GM18909 (cell line): ENCODE measurements around the gene NDUFB3.
A peak's percentile ranks its signal among the peaks of the same experiment; 100 is the strongest.
"Not testable (repeated sequence)": the region's sequence is repeated elsewhere in the genome, so short reads cannot be mapped to it uniquely, and the experiment has no call there.

Experiments used
- ATAC-seq: cut with Tn5 transposase; IDR thresholded peaks from one replicate; pipeline ENCODE4 v1.9.1; 2021; ENCODE audit warnings: mild to moderate bottlenecking; ENCODE audit not compliant: unreplicated experiment, poor library complexity

Gene NDUFB3

GRCh38 chr2:201084863-201085262 lies 13.1 kb downstream of the NDUFB3 start:
- no peak for ATAC-seq

- ATAC-seq = no peak
These were observed 18.8 kb downstream of the NDUFB3 start for GRCh38 chr2:201090574-201090973.

- no peak for ATAC-seq
These were observed 21.8 kb downstream of the NDUFB3 start for GRCh38 chr2:201093573-201093972.

- ATAC-seq = no peak
These were observed 28.7 kb downstream of the NDUFB3 start for GRCh38 chr2:201100497-201100896.

GRCh38 chr2:201105759-201106158 lies 34.0 kb downstream of the NDUFB3 start:
- no peak for ATAC-seq

- no peak for ATAC-seq
These were observed 35.8 kb downstream of the NDUFB3 start for GRCh38 chr2:201107624-201108023.

- ATAC-seq = no peak
These were observed 36.5 kb downstream of the NDUFB3 start for GRCh38 chr2:201108341-201108740.

GRCh38 chr2:201109186-201109585 lies 37.4 kb downstream of the NDUFB3 start:
- no peak for ATAC-seq

GRCh38 chr2:201110615-201111014 lies 38.8 kb downstream of the NDUFB3 start:
- ATAC-seq = no peak

GRCh38 chr2:201111096-201111495 lies 39.3 kb downstream of the NDUFB3 start:
- ATAC-seq = no peak

GRCh38 chr2:201114350-201114749 lies 42.5 kb downstream of the NDUFB3 start:
- no peak for ATAC-seq

GRCh38 chr2:201114846-201115245 lies 43.0 kb downstream of the NDUFB3 start:
- ATAC-seq = no peak

- peak; percentile 41 for ATAC-seq
These were observed 44.5 kb downstream of the NDUFB3 start, which contains the start of gene CFLAR for GRCh38 chr2:201116115-201116958. TSS of gene CFLAR (plus strand) at chr2:201116164. CDS start at chr2:201129866, 13,702 bp downstream.

GRCh38 chr2:201116959-201117734 lies 45.3 kb downstream of the NDUFB3 start:
- peak; percentile 20 for ATAC-seq

- ATAC-seq = not testable (repeated sequence)
These were observed 45.9 kb downstream of the NDUFB3 start for GRCh38 chr2:201117735-201118094.

GRCh38 chr2:201118121-201118960 lies 46.5 kb downstream of the NDUFB3 start:
- peak; percentile 55 for ATAC-seq

- ATAC-seq = no peak
These were observed 47.4 kb downstream of the NDUFB3 start for GRCh38 chr2:201118961-201119854.

- no peak for ATAC-seq
These were observed 50.5 kb downstream of the NDUFB3 start for GRCh38 chr2:201122276-201122675.

GRCh38 chr2:201126308-201127151 lies 54.7 kb downstream of the NDUFB3 start:
- peak; percentile 29 for ATAC-seq
